Measurements from ENCODE around the gene PIGK. TPM values are rescaled to one million over a fixed set of nuclear protein-coding genes. Genes with fewer than 3 reads are reported as not detected.

Gene PIGK
- total RNA-seq, 1 experiment from 2014 or later, result 23.3 TPM

DNA sequence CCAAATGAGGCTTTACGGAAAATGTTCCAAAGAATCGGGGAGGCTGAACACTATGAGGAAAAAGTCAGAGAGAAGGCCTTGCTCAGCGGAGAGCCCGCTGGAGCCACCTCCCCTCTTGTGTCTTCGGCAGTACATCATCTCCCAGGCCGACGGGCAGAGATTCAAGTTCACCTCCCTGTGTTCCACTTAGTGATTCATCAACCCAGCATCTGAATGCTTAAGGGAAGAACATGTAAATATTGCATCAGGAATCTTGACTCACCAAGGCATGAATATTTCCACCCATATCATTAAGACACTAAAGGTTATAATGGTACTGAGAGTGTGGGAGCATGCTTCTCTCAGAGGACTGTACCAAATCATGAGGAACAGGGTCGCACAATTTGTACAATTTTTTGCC, 179.5 kb downstream of the PIGK start:
- intact Hi-C loops (cut with micrococcal nuclease), result loop anchor here (10.0 kb wide), 1 partner anchor 885 kb away; no protein-coding TSS in a partner anchor
- H3K36me3 ChIP-seq (ENCODE audit: control insufficient read depth in 1 of 2, insufficient read depth in 2 of 2, low read length in 2 of 2), result no peaks in the 10 kb centered on the region
- peak; percentile 66 for DNase-seq (ENCODE audit: low read depth, low spot score)
- POLR2A ChIA-PET, result no interaction called here
- H3K9me2 ChIP-seq (ENCODE audit: insufficient read depth), result no peaks in the 10 kb centered on the region
- CTCF ChIA-PET, result no interaction called here
- no peak overlapping the region for H3K27ac ChIP-seq (ENCODE audit: low read depth, low read length)
- peak overlapping the region; percentile 53 for H3K4me2 ChIP-seq (ENCODE audit: low read length)
- no peaks in the 10 kb centered on the region for H3K9me3 ChIP-seq (ENCODE audit: control insufficient read depth in 1 of 2, insufficient read depth in 1 of 2, low read depth in 1 of 2, low read length in 2 of 2)
- BruUV-seq (replicated peaks), result no TSS peak
- TF ChIP-seq ZNF274 (IDR thresholded peaks at IDR 0.05; ENCODE audit: low read depth, low read length) (no peak), CBX3 (IDR thresholded peaks at IDR 0.05; ENCODE audit: low read depth) (peak; percentile 69; the same call in 1 of the 2 replicates), EZH2phosphoT487 (IDR thresholded peaks at IDR 0.05; ENCODE audit: borderline replicate concordance) (no peak), SP1 (IDR thresholded peaks at IDR 0.05; ENCODE audit: low read depth) (peak; percentile 78), EZH2 (IDR thresholded peaks at IDR 0.05) (no peak), CEBPB (IDR thresholded peaks at IDR 0.05; ENCODE audit: low read depth) (peak; percentile 92), POLR2AphosphoS5 (IDR thresholded peaks at IDR 0.05; ENCODE audit: low read depth, low read length) (peak; percentile 39; the same call in 1 of the 2 replicates), SRF (IDR thresholded peaks at IDR 0.05; ENCODE audit: low read depth) (peak; percentile 52), JUND (IDR thresholded peaks at IDR 0.05) (peak; percentile 85), YY1 (IDR thresholded peaks at IDR 0.05; ENCODE audit: extremely low read depth, insufficient replicate concordance, low read depth, low read length) (no peak), FOSL1 (IDR thresholded peaks at IDR 0.05; ENCODE audit: low read depth) (peak; percentile 80)
- TF ChIP-seq, protein P1, sequence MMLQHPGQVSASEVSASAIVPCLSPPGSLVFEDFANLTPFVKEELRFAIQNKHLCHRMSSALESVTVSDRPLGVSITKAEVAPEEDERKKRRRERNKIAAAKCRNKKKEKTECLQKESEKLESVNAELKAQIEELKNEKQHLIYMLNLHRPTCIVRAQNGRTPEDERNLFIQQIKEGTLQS (IDR thresholded peaks at IDR 0.05), result peak; percentile 80
- TF ChIP-seq, protein P2, sequence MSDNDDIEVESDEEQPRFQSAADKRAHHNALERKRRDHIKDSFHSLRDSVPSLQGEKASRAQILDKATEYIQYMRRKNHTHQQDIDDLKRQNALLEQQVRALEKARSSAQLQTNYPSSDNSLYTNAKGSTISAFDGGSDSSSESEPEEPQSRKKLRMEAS (IDR thresholded peaks at IDR 0.05), result peak; percentile 70
- TF ChIP-seq, protein P3, sequence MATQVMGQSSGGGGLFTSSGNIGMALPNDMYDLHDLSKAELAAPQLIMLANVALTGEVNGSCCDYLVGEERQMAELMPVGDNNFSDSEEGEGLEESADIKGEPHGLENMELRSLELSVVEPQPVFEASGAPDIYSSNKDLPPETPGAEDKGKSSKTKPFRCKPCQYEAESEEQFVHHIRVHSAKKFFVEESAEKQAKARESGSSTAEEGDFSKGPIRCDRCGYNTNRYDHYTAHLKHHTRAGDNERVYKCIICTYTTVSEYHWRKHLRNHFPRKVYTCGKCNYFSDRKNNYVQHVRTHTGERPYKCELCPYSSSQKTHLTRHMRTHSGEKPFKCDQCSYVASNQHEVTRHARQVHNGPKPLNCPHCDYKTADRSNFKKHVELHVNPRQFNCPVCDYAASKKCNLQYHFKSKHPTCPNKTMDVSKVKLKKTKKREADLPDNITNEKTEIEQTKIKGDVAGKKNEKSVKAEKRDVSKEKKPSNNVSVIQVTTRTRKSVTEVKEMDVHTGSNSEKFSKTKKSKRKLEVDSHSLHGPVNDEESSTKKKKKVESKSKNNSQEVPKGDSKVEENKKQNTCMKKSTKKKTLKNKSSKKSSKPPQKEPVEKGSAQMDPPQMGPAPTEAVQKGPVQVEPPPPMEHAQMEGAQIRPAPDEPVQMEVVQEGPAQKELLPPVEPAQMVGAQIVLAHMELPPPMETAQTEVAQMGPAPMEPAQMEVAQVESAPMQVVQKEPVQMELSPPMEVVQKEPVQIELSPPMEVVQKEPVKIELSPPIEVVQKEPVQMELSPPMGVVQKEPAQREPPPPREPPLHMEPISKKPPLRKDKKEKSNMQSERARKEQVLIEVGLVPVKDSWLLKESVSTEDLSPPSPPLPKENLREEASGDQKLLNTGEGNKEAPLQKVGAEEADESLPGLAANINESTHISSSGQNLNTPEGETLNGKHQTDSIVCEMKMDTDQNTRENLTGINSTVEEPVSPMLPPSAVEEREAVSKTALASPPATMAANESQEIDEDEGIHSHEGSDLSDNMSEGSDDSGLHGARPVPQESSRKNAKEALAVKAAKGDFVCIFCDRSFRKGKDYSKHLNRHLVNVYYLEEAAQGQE (IDR thresholded peaks at IDR 0.05; ENCODE audit: low read depth), result no peak
- TF ChIP-seq, protein P4, sequence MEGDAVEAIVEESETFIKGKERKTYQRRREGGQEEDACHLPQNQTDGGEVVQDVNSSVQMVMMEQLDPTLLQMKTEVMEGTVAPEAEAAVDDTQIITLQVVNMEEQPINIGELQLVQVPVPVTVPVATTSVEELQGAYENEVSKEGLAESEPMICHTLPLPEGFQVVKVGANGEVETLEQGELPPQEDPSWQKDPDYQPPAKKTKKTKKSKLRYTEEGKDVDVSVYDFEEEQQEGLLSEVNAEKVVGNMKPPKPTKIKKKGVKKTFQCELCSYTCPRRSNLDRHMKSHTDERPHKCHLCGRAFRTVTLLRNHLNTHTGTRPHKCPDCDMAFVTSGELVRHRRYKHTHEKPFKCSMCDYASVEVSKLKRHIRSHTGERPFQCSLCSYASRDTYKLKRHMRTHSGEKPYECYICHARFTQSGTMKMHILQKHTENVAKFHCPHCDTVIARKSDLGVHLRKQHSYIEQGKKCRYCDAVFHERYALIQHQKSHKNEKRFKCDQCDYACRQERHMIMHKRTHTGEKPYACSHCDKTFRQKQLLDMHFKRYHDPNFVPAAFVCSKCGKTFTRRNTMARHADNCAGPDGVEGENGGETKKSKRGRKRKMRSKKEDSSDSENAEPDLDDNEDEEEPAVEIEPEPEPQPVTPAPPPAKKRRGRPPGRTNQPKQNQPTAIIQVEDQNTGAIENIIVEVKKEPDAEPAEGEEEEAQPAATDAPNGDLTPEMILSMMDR (IDR thresholded peaks at IDR 0.05 in 2 of 3, conservative IDR thresholded peaks at IDR 0.05 in 1 of 3; ENCODE audit: borderline replicate concordance in 1 of 3, insufficient read depth in 1 of 3, low read depth in 2 of 3, low read length in 2 of 3), result no peak
- H3K4me1 ChIP-seq (ENCODE audit: control insufficient read depth in 1 of 2, insufficient read depth in 2 of 2, low read length in 2 of 2), result peaks cover 0 to 32% of the 10 kb centered on the region in 2 experiments; a peak in 2 of 4 replicates
- ATAC-seq, result peak; percentile 54; the same call in 1 of the 2 replicates
- RAD21 ChIA-PET (ENCODE audit: low non-redundant PET in 1 of 2, low total read pairs in 2 of 2, uncharacterized antibody in 2 of 2, unreplicated experiment in 2 of 2), result no interaction called here
- H2AFZ ChIP-seq (ENCODE audit: low read depth, low read length, poor library complexity, severe bottlenecking), result no peak overlapping the region
- H3K9ac ChIP-seq (ENCODE audit: low read length), result no peak overlapping the region
- no peaks in the 10 kb centered on the region for H4K20me1 ChIP-seq (ENCODE audit: insufficient read depth)
- H3K79me2 ChIP-seq (ENCODE audit: insufficient read depth, low read length), result no peaks in the 10 kb centered on the region
- H3K27me3 ChIP-seq (ENCODE audit: insufficient read depth, low read length), result no peaks in the 10 kb centered on the region
- no peak overlapping the region for H3K4me3 ChIP-seq (replicated peaks in 1 of 2; ENCODE audit: low read depth in 1 of 2, low read length in 2 of 2)

Measured in HCT116 (cell line).